ENCODE measurements around the gene SEPTIN7. TPM values are rescaled to one million over a fixed set of nuclear protein-coding genes. Genes with fewer than 3 reads are reported as not detected.

The SEPTIN7 gene
- total RNA-seq, 1 experiment from 2014 or later, result 266 TPM

GRCh38 chr7:35828817-35829216 lies 28.0 kb downstream of the SEPTIN7 start:
- DNase-seq (ENCODE audit: low read depth), result peak; percentile 15

- DNase-seq (ENCODE audit: low read depth), result no peak
Measured at GRCh38 chr7:35831208-35831607, 30.4 kb downstream of the SEPTIN7 start.

- DNase-seq (ENCODE audit: low read depth), result peak; percentile 50
Measured at GRCh38 chr7:35839860-35840854, 39.3 kb downstream of the SEPTIN7 start.

GRCh38 chr7:35846816-35847412 lies 46.1 kb downstream of the SEPTIN7 start:
- no peak for DNase-seq (ENCODE audit: low read depth)

GRCh38 chr7:35848725-35849124 lies 47.9 kb downstream of the SEPTIN7 start:
- DNase-seq (ENCODE audit: low read depth), result no peak

GRCh38 chr7:35849158-35849831 lies 48.4 kb downstream of the SEPTIN7 start:
- no peak for DNase-seq (ENCODE audit: low read depth)

GRCh38 chr7:35849954-35850353 lies 49.1 kb downstream of the SEPTIN7 start:
- no peak for DNase-seq (ENCODE audit: low read depth)

Other genes starting within 250 kb of the SEPTIN7 start
- gene HERPUD2, start 105.9 kb upstream of the SEPTIN7 start, total RNA-seq (2014; rRNA removed; shearing (Covaris generic)), result 15.5 and 16.9 TPM in 2 replicates

All from HT1080 (cell line).